IPS-18a (cell line): ENCODE results near the gene ACSL4.
A peak's percentile ranks its signal among the peaks of the same experiment; 100 is the strongest.

Experiments
- H3K27ac ChIP-seq: one replicate; pipeline ENCODE4 v1.5.1; 2013; ENCODE audit warnings: low read length
- H3K27me3 ChIP-seq: one replicate; pipeline ENCODE4 v1.6.1; 2013; ENCODE audit warnings: mild to moderate bottlenecking, low read length; ENCODE audit not compliant: control insufficient read depth, insufficient read depth
- H3K36me3 ChIP-seq: one replicate; pipeline ENCODE4 v1.6.1; 2013; ENCODE audit warnings: low read depth, low read length; ENCODE audit not compliant: control insufficient read depth
- H3K4me1 ChIP-seq: one replicate; pipeline ENCODE4 v1.6.1; 2013; ENCODE audit warnings: low read depth, low read length; ENCODE audit not compliant: control insufficient read depth
- H3K4me3 ChIP-seq: one replicate; pipeline ENCODE4 v1.5.1; 2013; ENCODE audit warnings: low read length
- H3K9ac ChIP-seq: one replicate; pipeline ENCODE4 v1.6.1; 2013; ENCODE audit warnings: mild to moderate bottlenecking, low read length, moderate library complexity
- H3K9me3 ChIP-seq: one replicate; pipeline ENCODE4 v1.6.1; 2013; ENCODE audit warnings: low read depth, low read length; ENCODE audit not compliant: control insufficient read depth

The ACSL4 gene

GRCh38 chrX:109732807-109733612, at the start of gene ACSL4:
Gene ACSL4, minus strand, starts transcription at chrX:109733257. Its CDS starts 49,894 bp downstream, at chrX:109683363.
- H3K9ac ChIP-seq = peak within 1 kb of the TSS; percentile 95
- H3K9me3 ChIP-seq = no peaks in the 10 kb centered on the region
- H3K4me1 ChIP-seq = peaks cover 17% of the 10 kb centered on the region
- H3K36me3 ChIP-seq = no peaks in the 10 kb centered on the region
- peak within 1 kb of the TSS; percentile 90 for H3K27ac ChIP-seq
- peaks cover 10% of the 10 kb centered on the region for H3K27me3 ChIP-seq
- H3K4me3 ChIP-seq = peak within 1 kb of the TSS; percentile 95

GRCh38 chrX:109777749-109778148, 44.7 kb upstream of the ACSL4 start:
- H3K36me3 ChIP-seq = no peaks in the 10 kb centered on the region

GRCh38 chrX:109776986-109777385, 43.9 kb upstream of the ACSL4 start:
- Histone ChIP-seq H3K4me1 (peaks cover 10% of the 10 kb centered on the region), H3K27ac (no peak overlapping the region), H3K36me3 (no peaks in the 10 kb centered on the region), H3K4me3 (no peak overlapping the region), H3K9ac (no peak overlapping the region), H3K27me3 (no peaks in the 10 kb centered on the region), H3K9me3 (no peaks in the 10 kb centered on the region)

More at GRCh38 chrX:109777749-109778148, 44.7 kb upstream of the ACSL4 start:
- no peak overlapping the region for H3K4me3 ChIP-seq
- no peak overlapping the region for H3K9ac ChIP-seq
- no peak overlapping the region for H3K27ac ChIP-seq
- H3K27me3 ChIP-seq = no peaks in the 10 kb centered on the region
- H3K9me3 ChIP-seq = no peaks in the 10 kb centered on the region
- H3K4me1 ChIP-seq = peaks cover 13% of the 10 kb centered on the region

- Histone ChIP-seq H3K4me1 (peaks cover 10% of the 10 kb centered on the region), H3K9me3 (no peaks in the 10 kb centered on the region), H3K9ac (no peak overlapping the region), H3K27me3 (no peaks in the 10 kb centered on the region), H3K27ac (no peak overlapping the region), H3K4me3 (no peak overlapping the region), H3K36me3 (no peaks in the 10 kb centered on the region)
Measured at GRCh38 chrX:109776432-109776831, 43.4 kb upstream of the ACSL4 start.

GRCh38 chrX:109775386-109775785, 42.3 kb upstream of the ACSL4 start:
- no peaks in the 10 kb centered on the region for H3K27me3 ChIP-seq
- H3K27ac ChIP-seq = no peak overlapping the region
- no peak overlapping the region for H3K4me3 ChIP-seq
- no peaks in the 10 kb centered on the region for H3K9me3 ChIP-seq
- H3K9ac ChIP-seq = no peak overlapping the region
- H3K36me3 ChIP-seq = no peaks in the 10 kb centered on the region
- H3K4me1 ChIP-seq = peaks cover 10% of the 10 kb centered on the region

GRCh38 chrX:109774706-109775105, 41.6 kb upstream of the ACSL4 start:
- H3K36me3 ChIP-seq = no peaks in the 10 kb centered on the region
- no peaks in the 10 kb centered on the region for H3K27me3 ChIP-seq
- no peak overlapping the region for H3K4me3 ChIP-seq
- no peaks in the 10 kb centered on the region for H3K9me3 ChIP-seq
- no peak overlapping the region for H3K27ac ChIP-seq
- peaks cover 10% of the 10 kb centered on the region for H3K4me1 ChIP-seq
- no peak overlapping the region for H3K9ac ChIP-seq

- no peak overlapping the region for H3K27ac ChIP-seq
Measured at GRCh38 chrX:109774136-109774535, 41.1 kb upstream of the ACSL4 start.

GRCh38 chrX:109773374-109773773, 40.3 kb upstream of the ACSL4 start:
- H3K4me3 ChIP-seq = no peak overlapping the region
- H3K4me1 ChIP-seq = peaks cover 10% of the 10 kb centered on the region
- no peak overlapping the region for H3K9ac ChIP-seq
- no peaks in the 10 kb centered on the region for H3K9me3 ChIP-seq
- H3K27me3 ChIP-seq = no peaks in the 10 kb centered on the region
- no peaks in the 10 kb centered on the region for H3K36me3 ChIP-seq
- no peak overlapping the region for H3K27ac ChIP-seq

More at GRCh38 chrX:109774136-109774535, 41.1 kb upstream of the ACSL4 start:
- H3K9ac ChIP-seq = no peak overlapping the region
- no peaks in the 10 kb centered on the region for H3K36me3 ChIP-seq
- H3K4me3 ChIP-seq = no peak overlapping the region
- H3K9me3 ChIP-seq = no peaks in the 10 kb centered on the region
- no peaks in the 10 kb centered on the region for H3K27me3 ChIP-seq
- peaks cover 10% of the 10 kb centered on the region for H3K4me1 ChIP-seq

- no peaks in the 10 kb centered on the region for H3K27me3 ChIP-seq
- H3K36me3 ChIP-seq = no peaks in the 10 kb centered on the region
- no peak overlapping the region for H3K4me3 ChIP-seq
- H3K9me3 ChIP-seq = no peaks in the 10 kb centered on the region
- no peak overlapping the region for H3K27ac ChIP-seq
- peaks cover 10% of the 10 kb centered on the region for H3K4me1 ChIP-seq
- no peak overlapping the region for H3K9ac ChIP-seq
Measured at GRCh38 chrX:109770780-109771179, 37.7 kb upstream of the ACSL4 start.

GRCh38 chrX:109760922-109761250, 27.8 kb upstream of the ACSL4 start:
- H3K27me3 ChIP-seq = no peaks in the 10 kb centered on the region
- no peak overlapping the region for H3K27ac ChIP-seq
- no peak overlapping the region for H3K4me3 ChIP-seq
- no peaks in the 10 kb centered on the region for H3K9me3 ChIP-seq
- no peaks in the 10 kb centered on the region for H3K36me3 ChIP-seq
- H3K4me1 ChIP-seq = peaks cover 14% of the 10 kb centered on the region
- no peak overlapping the region for H3K9ac ChIP-seq

- no peaks in the 10 kb centered on the region for H3K9me3 ChIP-seq
Measured at GRCh38 chrX:109760209-109760921, 27.3 kb upstream of the ACSL4 start.

More at GRCh38 chrX:109760209-109760921, 27.3 kb upstream of the ACSL4 start:
- no peaks in the 10 kb centered on the region for H3K36me3 ChIP-seq
- peaks cover 14% of the 10 kb centered on the region for H3K4me1 ChIP-seq
- H3K27ac ChIP-seq = no peak overlapping the region
- H3K9ac ChIP-seq = no peak overlapping the region
- no peaks in the 10 kb centered on the region for H3K27me3 ChIP-seq
- H3K4me3 ChIP-seq = no peak overlapping the region
